HepG2 (cell line): ENCODE data around the gene KIAA1549. TPM values are rescaled to one million over a fixed set of nuclear protein-coding genes. Genes with fewer than 3 reads are reported as not detected.
A peak's percentile ranks its signal among the peaks of the same experiment; 100 is the strongest.

Experiments used
- ATAC-seq: fragments of 200-7000 bp; cut with Tn5 transposase; 3 replicates; pipeline ENCODE4 v1.9.1; 2020; ENCODE audit warnings: mild to moderate bottlenecking, moderate library complexity
- BruUV-seq: library from RNA; stranded (reverse); fragments of 400-500 nt; replicated peaks from 2 replicates; lab custom pipeline; 2021; lab: Mats Ljungman, UMichigan
- CTCF ChIA-PET: fragments of 300-600 bp; formaldehyde crosslinking; extraction: SDS; loops from one replicate; lab custom pipeline; 2021; ENCODE audit warnings: low total read pairs, inconsistent platforms, low intra/inter-chr PET ratio; lab: Yijun Ruan, JAX
- POLR2A ChIA-PET: fragments of 350-600 bp; sonication (Branson Sonifier 250); formaldehyde crosslinking; loops from one replicate; lab custom pipeline; 2020; ENCODE audit warnings: antibody characterized with exemption, inconsistent platforms; lab: Yijun Ruan, JAX
- DNase-seq: peaks from one replicate; pipeline ENCODE4 v3.0.0-alpha.2; 2015; ENCODE audit warnings: low spot score
- FAIRE-seq: peaks from 3 replicates; lab custom pipeline; 2011; peaks lifted over from hg19 to GRCh38; lab: Jason Lieb, UNC
- H2AFZ ChIP-seq: one replicate; pipeline ENCODE4 v1.6.1; 2011; ENCODE audit warnings: low read length, inconsistent platforms
- H3K27ac ChIP-seq: fragments of 300-600 bp; 3 replicates; pipeline ENCODE4 v1.8.0; 2011; ENCODE audit warnings: mixed run types, mild to moderate bottlenecking, mixed read lengths, low read length, inconsistent platforms; ENCODE audit not compliant: insufficient read depth; ENCODE audit errors: extremely low read length
- H3K27me3 ChIP-seq, 2 experiments: fragments of 200-600 bp in 1 of 2; 2 replicates in 1 of 2; 3 replicates in 1 of 2; pipeline versions ENCODE4 v1.6.0 to v1.8.0; 2011; ENCODE audit warnings: low read length in 2 of 2, mild to moderate bottlenecking in 2 of 2, moderate library complexity in 2 of 2, inconsistent platforms in 1 of 2; ENCODE audit not compliant: insufficient read depth in 2 of 2, control insufficient read depth in 1 of 2
- H3K36me3 ChIP-seq, 2 experiments: fragments of 200-600 bp in 1 of 2; replicated peaks in 1 of 2; 2 replicates in 1 of 2; 3 replicates in 1 of 2; pipeline versions ENCODE4 v1.5.1 to v1.8.0; 2011; ENCODE audit warnings: low read length in 2 of 2, inconsistent platforms in 1 of 2; ENCODE audit not compliant: insufficient read depth in 2 of 2, control insufficient read depth in 1 of 2
- H3K4me1 ChIP-seq: 2 replicates; pipeline ENCODE4 v1.5.1; 2012; ENCODE audit warnings: low read length, inconsistent platforms; ENCODE audit not compliant: insufficient read depth
- H3K4me2 ChIP-seq: 2 replicates; pipeline ENCODE4 v1.6.0; 2011; ENCODE audit warnings: low read depth, low read length, inconsistent platforms
- H3K4me3 ChIP-seq, 3 experiments: fragments of 200-600 bp in 1 of 3; sonication (generic), shearing (Covaris generic) in 1 of 3; replicated peaks in 1 of 3; 2 replicates each; pipeline ENCODE4 v1.5.1; 2011 to 2016; ENCODE audit warnings: low read length in 3 of 3, inconsistent platforms in 2 of 3, low read depth in 2 of 3, mild to moderate bottlenecking in 2 of 3, control low read depth in 1 of 3, mixed read lengths in 1 of 3; ENCODE audit not compliant: insufficient read depth in 1 of 3
- H3K79me2 ChIP-seq: one replicate; pipeline ENCODE4 v1.6.1; 2011; ENCODE audit warnings: low read length, inconsistent platforms; ENCODE audit not compliant: insufficient read depth
- H3K9ac ChIP-seq: 2 replicates; pipeline ENCODE4 v1.6.0; 2011; ENCODE audit warnings: mild to moderate bottlenecking, low read depth, low read length, inconsistent platforms; ENCODE audit not compliant: insufficient read depth
- H3K9me3 ChIP-seq: 2 replicates; pipeline ENCODE4 v1.5.1; 2012; ENCODE audit warnings: mild to moderate bottlenecking, low read length
- H4K20me1 ChIP-seq: 2 replicates; pipeline ENCODE4 v1.6.0; 2011; ENCODE audit warnings: inconsistent platforms, mild to moderate bottlenecking, low read length, moderate library complexity; ENCODE audit not compliant: insufficient read depth
- ATRX ChIP-seq: sonication (generic); formaldehyde crosslinking; IDR thresholded peaks from 2 replicates; pipeline ENCODE4 v1.4.0; 2020; ENCODE audit warnings: missing genetic modification reagents, borderline replicate concordance
- CEBPG ChIP-seq: IDR thresholded peaks from 2 replicates; pipeline ENCODE4 v1.6.1; 2016
- FOXP1 ChIP-seq, 2 experiments: fragments of 450-650 bp in 1 of 2; IDR thresholded peaks; 2 replicates each; pipeline ENCODE4 v1.6.1; 2017 to 2018; ENCODE audit warnings: antibody characterized with exemption in 1 of 2
- HMGXB3 ChIP-seq: sonication (generic); formaldehyde crosslinking; IDR thresholded peaks from 2 replicates; pipeline ENCODE4 v1.4.0; 2020; ENCODE audit warnings: missing genetic modification reagents, borderline replicate concordance
- HNRNPK ChIP-seq: fragments of 200-400 bp; formaldehyde crosslinking; IDR thresholded peaks from 2 replicates; pipeline ENCODE4 v1.6.1; 2018; ENCODE audit warnings: low read length, low read depth, moderate library complexity, mild to moderate bottlenecking; ENCODE audit not compliant: poor library complexity, severe bottlenecking
- KAT7 ChIP-seq: IDR thresholded peaks from 2 replicates; pipeline ENCODE4 v1.6.1; 2018; ENCODE audit warnings: borderline replicate concordance, missing compliant biosample characterization
- TEAD2 ChIP-seq: sonication (generic); formaldehyde crosslinking; IDR thresholded peaks from 2 replicates; pipeline ENCODE4 v1.9.0; 2021; ENCODE audit warnings: missing genetic modification reagents
- TRAFD1 ChIP-seq: sonication (generic); formaldehyde crosslinking; IDR thresholded peaks from 2 replicates; pipeline ENCODE4 v1.5.1; 2020; ENCODE audit warnings: missing genetic modification reagents, mild to moderate bottlenecking, borderline replicate concordance
- ZNF318 ChIP-seq: sonication (generic); formaldehyde crosslinking; IDR thresholded peaks from 2 replicates; pipeline ENCODE4 v1.4.0; 2020; ENCODE audit warnings: mild to moderate bottlenecking, missing genetic modification reagents
- ZNF674 ChIP-seq: sonication (generic); formaldehyde crosslinking; IDR thresholded peaks from 2 replicates; pipeline ENCODE4 v1.5.0; 2020; ENCODE audit warnings: low read depth, mild to moderate bottlenecking, missing genetic modification reagents
- WGBS: methylation state at CpG from one replicate; pipeline ENCODE4 v1.1.6; 2017; ENCODE audit warnings: low lambda C conversion rate; 5-methylcytosine and 5-hydroxymethylcytosine counted together
- in situ Hi-C: cut with HindIII; loops from 2 replicates; pipeline ENCODE4 v1.10.0; 2017; ENCODE audit warnings: low pct_unique_long_range_greater_than_20kb; ENCODE audit not compliant: extremely low pct_ligation_motif_present
- intact Hi-C: fragments of 100-400 bp; cut with micrococcal nuclease; formaldehyde crosslinking; loops from one replicate; pipeline ENCODE4 v1.10.0; 2022; ENCODE audit not compliant: unreplicated experiment
- polyA plus RNA-seq, 8 experiments: library from polyadenylated mRNA; depleted of rRNA in 3 of 8; stranded (reverse) in 7 of 8; unstranded in 1 of 8; fragments of >200 nt; fragmentation: Illumina TruSeq in 4 of 8; extraction: Trizol in 4 of 8; gene quantifications; 2 replicates each; pipeline versions ENCODE4 v1.2.1 to v1.2.3, GENCODE V29; 2011 to 2016; ENCODE audit warnings: low read depth in 4 of 8, missing spikeins in 1 of 8, mixed read lengths in 1 of 8; ENCODE audit not compliant: insufficient read depth in 1 of 8
- total RNA-seq, 5 experiments: library from RNA; depleted of rRNA; stranded (reverse); fragments of >200 nt; fragmentation: Illumina TruSeq; extraction: Trizol; gene quantifications; 2 replicates each; pipeline ENCODE4 v1.2.3, GENCODE V29; 2016; ENCODE audit warnings: low read depth in 1 of 5

KIAA1549 gene
- total and polyA plus RNA-seq, 2 of the 13 experiments (the other 11 are each of a cell fraction or from before 2014, with no cell fraction given): 1.1 to 1.8 TPM

DNA sequence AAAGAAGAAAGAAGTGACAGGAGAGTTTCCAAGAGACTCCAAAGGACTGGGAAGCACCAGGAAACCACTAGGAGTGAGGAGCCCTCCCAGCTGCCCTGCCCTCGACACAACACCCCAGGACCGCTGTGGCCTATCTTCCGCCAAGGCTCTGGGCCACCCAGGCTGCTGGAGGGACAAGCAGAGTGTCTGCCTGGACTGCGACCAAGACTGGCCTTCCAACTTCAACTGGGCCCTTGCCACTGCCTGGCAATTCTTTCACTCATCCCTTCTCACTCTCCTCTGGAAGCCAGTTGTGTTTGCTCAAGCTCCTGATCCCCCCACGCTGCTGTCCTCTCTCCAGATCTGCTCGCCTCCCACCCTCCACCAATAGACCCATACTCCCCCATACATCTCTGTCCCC, 10.2 kb downstream of the KIAA1549 start:
- ChIA-PET POLR2A (no interaction called here), CTCF (no interaction called here)
- H3K36me3 ChIP-seq: no peaks in the 10 kb centered on the region
- BruUV-seq: no TSS peak
- no peak for DNase-seq
- no peaks in the 10 kb centered on the region for H3K9me3 ChIP-seq
- intact Hi-C loops (no loop called here), in situ Hi-C loops (no loop called here)
- no peaks in the 10 kb centered on the region for H3K79me2 ChIP-seq
- peak; percentile 43; the same call in 1 of the 3 replicates for ATAC-seq
- H3K27me3 ChIP-seq: no peaks in the 10 kb centered on the region
- H2AFZ ChIP-seq: no peak overlapping the region
- H3K27ac ChIP-seq: no peak overlapping the region
- H3K4me2 ChIP-seq: no peak overlapping the region
- no peaks in the 10 kb centered on the region for H3K4me1 ChIP-seq
- 79% methylated on average over 5 of the region's 6 CpGs for WGBS
- FAIRE-seq: no peak
- no peak overlapping the region for H3K9ac ChIP-seq
- H4K20me1 ChIP-seq: no peaks in the 10 kb centered on the region
- no peak overlapping the region for H3K4me3 ChIP-seq
- TF ChIP-seq HNRNPK (no peak), KAT7 (CRISPR knock-in tag) (no peak), ZNF318 (CRISPR knock-in tag) (no peak), ZNF674 (no peak), CEBPG (no peak), HMGXB3 (no peak), ATRX (CRISPR knock-in tag) (no peak), TRAFD1 (CRISPR knock-in tag) (no peak), FOXP1 (IDR thresholded peaks at IDR 0.05) (no peak), FOXP1 (CRISPR knock-in tag; IDR thresholded peaks at IDR 0.05) (no peak), TEAD2 (CRISPR knock-in tag) (no peak)
